GM23338 (cell line): ENCODE results near the gene WASL.

Experiments used
- EZH2 ChIP-seq: fragments of 200-600 bp; sonication (generic); IDR thresholded peaks from one replicate; pipeline ENCODE4 v1.8.0; 2017; ENCODE audit warnings: antibody characterized with exemption, mild to moderate bottlenecking, low read depth; ENCODE audit not compliant: unreplicated experiment
- JUNB ChIP-seq: IDR thresholded peaks from one replicate; pipeline ENCODE4 v1.6.1; 2016; ENCODE audit warnings: antibody characterized with exemption; ENCODE audit not compliant: unreplicated experiment
- NANOG ChIP-seq: IDR thresholded peaks from 2 replicates; pipeline ENCODE4 v1.6.1; 2016; ENCODE audit warnings: antibody characterized with exemption, borderline replicate concordance
- TF ChIP-seq, protein P1 (sequence below), 2 experiments: fragments of 200-600 bp in 1 of 2; sonication (generic) in 1 of 2; conservative IDR thresholded peaks; 2 replicates each; pipeline versions ENCODE4 v1.5.1 to v1.6.1; 2016 to 2017; ENCODE audit warnings: antibody characterized with exemption in 2 of 2, low read depth in 2 of 2, mild to moderate bottlenecking in 2 of 2, moderate library complexity in 1 of 2

DNA sequence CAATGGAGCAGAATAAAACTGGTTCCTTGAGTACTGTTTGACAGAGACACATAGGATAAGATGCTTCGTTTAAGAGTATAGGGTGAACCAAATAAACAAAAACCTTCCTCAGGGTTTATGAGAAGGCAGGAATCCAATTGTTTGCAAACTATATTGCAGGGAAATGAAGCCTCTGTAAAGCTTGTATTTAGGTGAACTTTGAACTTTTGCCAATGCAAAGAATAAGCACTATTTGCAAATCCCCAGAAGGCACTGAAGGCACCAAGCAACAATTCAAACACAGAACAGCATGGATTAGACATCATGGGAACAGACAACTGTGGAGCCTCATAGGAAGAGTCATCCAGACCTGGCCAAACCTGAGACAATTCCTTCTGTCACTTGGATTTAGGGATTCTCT lies 47.1 kb upstream of the WASL start:
- no peak for TF ChIP-seq EZH2
- TF ChIP-seq, protein P1, sequence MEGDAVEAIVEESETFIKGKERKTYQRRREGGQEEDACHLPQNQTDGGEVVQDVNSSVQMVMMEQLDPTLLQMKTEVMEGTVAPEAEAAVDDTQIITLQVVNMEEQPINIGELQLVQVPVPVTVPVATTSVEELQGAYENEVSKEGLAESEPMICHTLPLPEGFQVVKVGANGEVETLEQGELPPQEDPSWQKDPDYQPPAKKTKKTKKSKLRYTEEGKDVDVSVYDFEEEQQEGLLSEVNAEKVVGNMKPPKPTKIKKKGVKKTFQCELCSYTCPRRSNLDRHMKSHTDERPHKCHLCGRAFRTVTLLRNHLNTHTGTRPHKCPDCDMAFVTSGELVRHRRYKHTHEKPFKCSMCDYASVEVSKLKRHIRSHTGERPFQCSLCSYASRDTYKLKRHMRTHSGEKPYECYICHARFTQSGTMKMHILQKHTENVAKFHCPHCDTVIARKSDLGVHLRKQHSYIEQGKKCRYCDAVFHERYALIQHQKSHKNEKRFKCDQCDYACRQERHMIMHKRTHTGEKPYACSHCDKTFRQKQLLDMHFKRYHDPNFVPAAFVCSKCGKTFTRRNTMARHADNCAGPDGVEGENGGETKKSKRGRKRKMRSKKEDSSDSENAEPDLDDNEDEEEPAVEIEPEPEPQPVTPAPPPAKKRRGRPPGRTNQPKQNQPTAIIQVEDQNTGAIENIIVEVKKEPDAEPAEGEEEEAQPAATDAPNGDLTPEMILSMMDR (conservative IDR thresholded peaks at IDR 0.05; ENCODE audit: low read depth in 2 of 2) = no peak
- TF ChIP-seq NANOG = no peak
- no peak for TF ChIP-seq JUNB
